ENCODE data around the gene SLC40A1.

DNA sequence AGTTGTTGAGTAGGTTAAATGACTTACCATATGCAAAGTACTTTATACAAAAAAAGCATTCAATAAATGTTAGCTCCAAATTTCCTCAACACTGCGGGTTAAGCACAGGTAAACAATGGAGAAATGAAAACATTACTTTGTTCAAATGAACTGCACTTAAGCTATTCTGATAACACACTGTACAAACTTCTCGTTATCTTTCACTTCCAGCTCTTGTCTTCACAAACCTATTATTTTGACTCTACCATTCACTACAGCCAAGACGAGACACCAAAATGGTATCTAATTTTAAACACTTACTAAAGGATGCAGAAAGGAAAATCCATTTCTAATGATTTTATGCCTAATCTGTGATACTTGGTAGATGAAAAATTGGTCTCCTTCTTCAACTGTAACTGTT lies 43.8 kb downstream of the SLC40A1 start:
- no peak for TF ChIP-seq POLR2AphosphoS5 (IDR thresholded peaks at IDR 0.05; ENCODE audit: low read depth, low read length)
- TF ChIP-seq, protein P1, sequence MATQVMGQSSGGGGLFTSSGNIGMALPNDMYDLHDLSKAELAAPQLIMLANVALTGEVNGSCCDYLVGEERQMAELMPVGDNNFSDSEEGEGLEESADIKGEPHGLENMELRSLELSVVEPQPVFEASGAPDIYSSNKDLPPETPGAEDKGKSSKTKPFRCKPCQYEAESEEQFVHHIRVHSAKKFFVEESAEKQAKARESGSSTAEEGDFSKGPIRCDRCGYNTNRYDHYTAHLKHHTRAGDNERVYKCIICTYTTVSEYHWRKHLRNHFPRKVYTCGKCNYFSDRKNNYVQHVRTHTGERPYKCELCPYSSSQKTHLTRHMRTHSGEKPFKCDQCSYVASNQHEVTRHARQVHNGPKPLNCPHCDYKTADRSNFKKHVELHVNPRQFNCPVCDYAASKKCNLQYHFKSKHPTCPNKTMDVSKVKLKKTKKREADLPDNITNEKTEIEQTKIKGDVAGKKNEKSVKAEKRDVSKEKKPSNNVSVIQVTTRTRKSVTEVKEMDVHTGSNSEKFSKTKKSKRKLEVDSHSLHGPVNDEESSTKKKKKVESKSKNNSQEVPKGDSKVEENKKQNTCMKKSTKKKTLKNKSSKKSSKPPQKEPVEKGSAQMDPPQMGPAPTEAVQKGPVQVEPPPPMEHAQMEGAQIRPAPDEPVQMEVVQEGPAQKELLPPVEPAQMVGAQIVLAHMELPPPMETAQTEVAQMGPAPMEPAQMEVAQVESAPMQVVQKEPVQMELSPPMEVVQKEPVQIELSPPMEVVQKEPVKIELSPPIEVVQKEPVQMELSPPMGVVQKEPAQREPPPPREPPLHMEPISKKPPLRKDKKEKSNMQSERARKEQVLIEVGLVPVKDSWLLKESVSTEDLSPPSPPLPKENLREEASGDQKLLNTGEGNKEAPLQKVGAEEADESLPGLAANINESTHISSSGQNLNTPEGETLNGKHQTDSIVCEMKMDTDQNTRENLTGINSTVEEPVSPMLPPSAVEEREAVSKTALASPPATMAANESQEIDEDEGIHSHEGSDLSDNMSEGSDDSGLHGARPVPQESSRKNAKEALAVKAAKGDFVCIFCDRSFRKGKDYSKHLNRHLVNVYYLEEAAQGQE (IDR thresholded peaks at IDR 0.05; ENCODE audit: insufficient read depth in 1 of 2, low read depth in 2 of 2, low read length in 2 of 2): no peak
- TF ChIP-seq TAF1 (IDR thresholded peaks at IDR 0.05; ENCODE audit: borderline replicate concordance, insufficient read depth, low read length): no peak
